ENCODE measurements around the gene HOXD3. TPM values are rescaled to one million over a fixed set of nuclear protein-coding genes. Genes with fewer than 3 reads are reported as not detected.

Gene HOXD3
- total and polyA plus RNA-seq, 2 experiments from 2014 or later: not detected

- TF ChIP-seq CTCF (conservative IDR thresholded peaks at IDR 0.05; ENCODE audit: low read depth in 2 of 2): no peak
- TF ChIP-seq NANOG (IDR thresholded peaks at IDR 0.05; ENCODE audit: borderline replicate concordance): no peak
- no peak for TF ChIP-seq ZNF114 (CRISPR knock-in tag; IDR thresholded peaks at IDR 0.05)
- no peak for TF ChIP-seq EZH2phosphoT487 (IDR thresholded peaks at IDR 0.05; ENCODE audit: unreplicated experiment)
- no peak for TF ChIP-seq ETS1 (IDR thresholded peaks at IDR 0.05)
Measured at GRCh38 chr2:176193048-176193447, 35.9 kb downstream of the HOXD3 start (continued).

- Histone ChIP-seq H3K79me2 (replicated peaks; ENCODE audit: insufficient read depth) (no peaks in the 10 kb centered on the region), H3F3A (replicated peaks; ENCODE audit: low read depth) (no peaks in the 10 kb centered on the region), H3K4me1 (ENCODE audit: insufficient read depth) (no peaks in the 10 kb centered on the region), H3K27me3 (ENCODE audit: insufficient read depth) (peaks cover 22% of the 10 kb centered on the region), H3K27ac (ENCODE audit: low read depth) (no peak overlapping the region), H3K36me3 (ENCODE audit: insufficient read depth) (no peaks in the 10 kb centered on the region), H3K4me2 (no peak overlapping the region), H4K20me1 (replicated peaks; ENCODE audit: insufficient read depth) (no peaks in the 10 kb centered on the region), H2AFZ (no peak overlapping the region), H3K9me2 (ENCODE audit: insufficient read depth) (no peaks in the 10 kb centered on the region), H3K4me3 (no peak overlapping the region)
- H3K9me3 Mint-ChIP-seq: no peaks in the 10 kb centered on the region
- ATAC-seq (no peak), DNase-seq (ENCODE audit: low spot score) (no peak)
- H3K36me3 Mint-ChIP-seq (ENCODE audit: low read depth): no peaks in the 10 kb centered on the region
- H3K4me1 Mint-ChIP-seq: no peaks in the 10 kb centered on the region
- H3K4me3 Mint-ChIP-seq: no peak overlapping the region
- no peak for TF ChIP-seq ZNF331 (CRISPR knock-in tag; IDR thresholded peaks at IDR 0.05; ENCODE audit: low read depth)
- no peak for TF ChIP-seq JUNB (IDR thresholded peaks at IDR 0.05; ENCODE audit: unreplicated experiment)
- no peak for TF ChIP-seq CREB1 (CRISPR knock-in tag; IDR thresholded peaks at IDR 0.05; ENCODE audit: low read depth)
- no peak for TF ChIP-seq EZH2 (IDR thresholded peaks at IDR 0.05; ENCODE audit: low read depth, unreplicated experiment)
- no peak for TF ChIP-seq ZNF462 (CRISPR knock-in tag; IDR thresholded peaks at IDR 0.05)
- no peak for TF ChIP-seq ZNF114 (CRISPR knock-in tag; IDR thresholded peaks at IDR 0.05)
- TF ChIP-seq POLR2AphosphoS5 (IDR thresholded peaks at IDR 0.05; ENCODE audit: low read depth): no peak
- no peak for TF ChIP-seq REST (IDR thresholded peaks at IDR 0.05; ENCODE audit: unreplicated experiment)
- TF ChIP-seq EZH2phosphoT487 (IDR thresholded peaks at IDR 0.05; ENCODE audit: unreplicated experiment): no peak
- no peak for TF ChIP-seq STAT1 (IDR thresholded peaks at IDR 0.05; ENCODE audit: unreplicated experiment)
- TF ChIP-seq NANOG (IDR thresholded peaks at IDR 0.05; ENCODE audit: borderline replicate concordance): no peak
- peaks cover 16% of the 10 kb centered on the region for H3K27me3 Mint-ChIP-seq (ENCODE audit: insufficient read depth, low read depth, poor library complexity)
- no peak overlapping the region for H3K27ac Mint-ChIP-seq
Measured at GRCh38 chr2:176199902-176200301, 42.8 kb downstream of the HOXD3 start.
